Central memory CD8-positive, alpha-beta T cell (primary cell): ENCODE results near the gene SKOR1.
A peak's percentile ranks its signal among the peaks of the same experiment; 100 is the strongest.

ENCODE experiments used
- ATAC-seq: fragments of 150-1000 bp; cut with Tn5 transposase; replicated peaks from 2 replicates; pipeline ENCODE4 v1.10.0; 2022; ENCODE audit warnings: mild to moderate bottlenecking, moderate FRiP score, moderate number of reproducible peaks; ENCODE audit not compliant: poor library complexity, severe bottlenecking; ENCODE audit errors: extremely low read depth
- DNase-seq, 2 donors: peaks; one replicate each; pipeline ENCODE4 v3.0.0; 2021; ENCODE audit warnings: low spot score in 2 of 2
- H3K27ac Mint-ChIP-seq: one replicate; pipeline ENCODE4 v1.8.0; 2022; ENCODE audit warnings: low read depth, mild to moderate bottlenecking, moderate library complexity, mixed read lengths
- H3K27me3 Mint-ChIP-seq: one replicate; pipeline ENCODE4 v1.8.0; 2022; ENCODE audit warnings: mixed read lengths
- H3K36me3 Mint-ChIP-seq: one replicate; pipeline ENCODE4 v1.8.0; 2022; ENCODE audit warnings: mild to moderate bottlenecking, moderate library complexity, mixed read lengths; ENCODE audit not compliant: insufficient read depth
- H3K4me1 Mint-ChIP-seq: one replicate; pipeline ENCODE4 v1.8.0; 2022; ENCODE audit warnings: mixed read lengths
- H3K4me3 Mint-ChIP-seq: one replicate; pipeline ENCODE4 v1.8.0; 2022; ENCODE audit warnings: mild to moderate bottlenecking, moderate library complexity, mixed read lengths
- H3K9me3 Mint-ChIP-seq: one replicate; pipeline ENCODE4 v1.8.0; 2022; ENCODE audit warnings: mixed read lengths

Gene SKOR1, protein sequence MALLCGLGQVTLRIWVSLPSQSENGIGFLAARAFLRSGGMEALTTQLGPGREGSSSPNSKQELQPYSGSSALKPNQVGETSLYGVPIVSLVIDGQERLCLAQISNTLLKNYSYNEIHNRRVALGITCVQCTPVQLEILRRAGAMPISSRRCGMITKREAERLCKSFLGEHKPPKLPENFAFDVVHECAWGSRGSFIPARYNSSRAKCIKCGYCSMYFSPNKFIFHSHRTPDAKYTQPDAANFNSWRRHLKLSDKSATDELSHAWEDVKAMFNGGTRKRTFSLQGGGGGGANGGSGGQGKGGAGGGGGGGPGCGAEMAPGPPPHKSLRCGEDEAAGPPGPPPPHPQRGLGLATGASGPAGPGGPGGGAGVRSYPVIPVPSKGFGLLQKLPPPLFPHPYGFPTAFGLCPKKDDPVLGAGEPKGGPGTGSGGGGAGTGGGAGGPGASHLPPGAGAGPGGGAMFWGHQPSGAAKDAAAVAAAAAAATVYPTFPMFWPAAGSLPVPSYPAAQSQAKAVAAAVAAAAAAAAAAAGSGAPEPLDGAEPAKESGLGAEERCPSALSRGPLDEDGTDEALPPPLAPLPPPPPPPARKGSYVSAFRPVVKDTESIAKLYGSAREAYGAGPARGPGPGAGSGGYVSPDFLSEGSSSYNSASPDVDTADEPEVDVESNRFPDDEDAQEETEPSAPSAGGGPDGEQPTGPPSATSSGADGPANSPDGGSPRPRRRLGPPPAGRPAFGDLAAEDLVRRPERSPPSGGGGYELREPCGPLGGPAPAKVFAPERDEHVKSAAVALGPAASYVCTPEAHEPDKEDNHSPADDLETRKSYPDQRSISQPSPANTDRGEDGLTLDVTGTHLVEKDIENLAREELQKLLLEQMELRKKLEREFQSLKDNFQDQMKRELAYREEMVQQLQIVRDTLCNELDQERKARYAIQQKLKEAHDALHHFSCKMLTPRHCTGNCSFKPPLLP

DNA sequence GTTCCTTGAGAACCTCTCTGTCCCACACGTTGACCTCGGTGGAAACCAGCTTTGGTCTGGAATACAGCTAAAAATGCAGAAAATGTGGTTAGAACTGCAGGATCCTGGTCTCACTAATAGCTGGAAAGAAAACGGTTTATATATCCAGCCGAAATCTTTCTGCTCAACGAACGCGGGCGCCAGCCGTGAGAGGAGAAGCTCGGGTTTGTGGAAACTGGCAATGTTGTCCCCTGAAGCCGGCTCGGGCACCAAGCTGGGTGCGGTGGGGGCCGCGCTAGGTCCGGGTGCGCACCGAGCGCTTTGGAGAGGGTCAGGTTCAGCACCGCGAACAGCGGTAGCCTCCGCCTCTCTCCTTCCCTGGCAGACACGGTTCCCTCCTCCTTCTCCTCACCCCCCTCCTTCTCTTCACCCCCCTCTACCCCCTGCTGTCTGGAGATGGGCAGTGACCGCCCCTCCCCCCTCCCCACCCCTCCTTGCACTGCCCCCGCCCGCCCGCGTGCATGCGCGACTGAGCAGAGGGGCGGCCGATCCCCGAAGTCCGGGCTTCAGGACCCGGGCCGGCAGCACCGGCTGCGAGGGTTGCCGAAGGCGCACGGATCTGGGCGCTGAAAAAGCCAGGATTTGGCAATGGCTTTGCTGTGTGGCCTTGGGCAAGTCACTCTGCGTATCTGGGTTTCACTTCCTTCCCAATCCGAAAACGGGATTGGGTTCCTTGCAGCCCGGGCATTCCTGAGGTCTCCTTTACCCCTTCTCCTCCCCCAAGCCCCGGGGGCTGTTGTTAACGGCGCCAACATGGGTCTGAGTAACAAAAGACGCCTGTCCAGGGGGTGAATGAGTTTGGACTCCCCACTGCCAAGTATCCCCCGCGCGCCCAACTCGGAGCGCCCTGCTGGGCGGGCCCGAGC is at the start of gene SKOR1:
SKOR1 (plus strand) TSS at position 534 of the 905 bp plus-strand sequence; CDS start at position 628, 94 bp downstream.
- Mint-ChIP-seq H3K9me3 (no peaks in the 10 kb centered on the region), H3K4me1 (peaks cover 52% of the 10 kb centered on the region), H3K27me3 (peaks cover 85% of the 10 kb centered on the region), H3K27ac (no peak within 1 kb of the TSS), H3K4me3 (peak within 1 kb of the TSS; percentile 69), H3K36me3 (peaks cover 15% of the 10 kb centered on the region)
- ATAC-seq (no peak), DNase-seq (no peak)

DNA sequence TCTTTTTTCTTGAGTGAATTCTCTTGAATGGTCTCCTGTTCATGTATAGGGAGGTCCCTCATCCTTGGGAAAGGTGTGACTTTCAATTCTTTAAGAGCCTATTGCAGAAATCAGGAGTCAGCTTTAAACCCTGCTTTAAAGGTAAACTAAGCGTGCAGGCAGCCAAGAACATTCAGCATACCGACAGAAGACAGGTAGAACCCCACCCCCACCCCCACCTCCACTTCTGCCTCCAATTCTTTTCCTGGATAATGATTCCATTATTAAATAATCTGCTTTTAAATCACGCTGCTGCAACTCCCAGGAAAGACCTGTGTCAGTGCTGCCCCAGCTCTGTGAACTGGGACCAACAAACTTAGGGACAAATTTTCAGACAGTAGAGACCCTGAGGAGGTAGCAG is 49.3 kb upstream of the SKOR1 start:
- DNase-seq (no peak), ATAC-seq (no peak)
- Mint-ChIP-seq H3K27me3 (no peaks in the 10 kb centered on the region), H3K36me3 (peaks cover 2% of the 10 kb centered on the region), H3K4me1 (no peaks in the 10 kb centered on the region), H3K9me3 (no peaks in the 10 kb centered on the region), H3K27ac (no peak overlapping the region), H3K4me3 (no peak overlapping the region)

DNA sequence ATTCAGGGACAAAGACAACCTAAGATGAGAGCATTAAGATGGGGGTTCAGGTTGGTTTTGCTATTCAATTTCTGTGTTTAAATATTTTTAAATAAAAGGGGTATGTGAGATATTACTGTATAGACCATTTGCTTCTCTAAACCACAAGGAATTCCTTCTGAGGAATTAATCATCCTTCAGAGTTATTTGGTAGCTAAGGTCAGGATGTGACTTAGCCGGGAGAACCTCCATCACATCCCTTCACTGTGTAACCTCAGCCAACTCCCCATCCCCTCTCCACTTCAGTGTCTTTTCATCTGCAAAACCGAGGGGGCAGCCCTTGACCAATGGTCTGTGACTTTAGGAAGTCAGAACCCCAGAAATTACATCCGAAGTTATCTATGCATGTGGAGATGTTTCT is 48.7 kb upstream of the SKOR1 start:
- no peaks in the 10 kb centered on the region for H3K4me1 Mint-ChIP-seq
- H3K27me3 Mint-ChIP-seq: no peaks in the 10 kb centered on the region
- H3K4me3 Mint-ChIP-seq: no peak overlapping the region
- H3K36me3 Mint-ChIP-seq: peaks cover 2% of the 10 kb centered on the region
- H3K27ac Mint-ChIP-seq: no peak overlapping the region
- no peak for DNase-seq
- ATAC-seq: no peak
- H3K9me3 Mint-ChIP-seq: no peaks in the 10 kb centered on the region

DNA sequence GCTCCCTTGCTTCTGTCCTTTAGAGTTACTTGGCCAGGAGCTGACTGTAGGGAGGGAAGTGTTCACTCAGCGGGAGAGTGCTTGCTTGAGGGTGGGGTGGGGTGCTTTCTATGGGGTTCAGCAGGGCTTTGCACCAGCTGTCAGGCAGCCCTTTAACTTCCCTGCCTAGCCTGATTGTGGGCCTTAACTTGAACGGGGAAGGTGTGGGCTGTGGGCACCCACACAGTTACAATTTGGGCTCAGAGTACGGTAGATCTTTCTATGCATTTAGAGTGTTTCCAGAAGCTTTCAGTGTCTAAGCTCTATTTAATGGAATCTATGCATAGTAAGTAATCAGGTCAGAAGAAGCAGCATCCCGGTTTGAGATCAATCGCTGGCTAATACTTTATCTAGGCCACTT is 48.2 kb upstream of the SKOR1 start:
- H3K4me1 Mint-ChIP-seq: no peaks in the 10 kb centered on the region

DNA sequence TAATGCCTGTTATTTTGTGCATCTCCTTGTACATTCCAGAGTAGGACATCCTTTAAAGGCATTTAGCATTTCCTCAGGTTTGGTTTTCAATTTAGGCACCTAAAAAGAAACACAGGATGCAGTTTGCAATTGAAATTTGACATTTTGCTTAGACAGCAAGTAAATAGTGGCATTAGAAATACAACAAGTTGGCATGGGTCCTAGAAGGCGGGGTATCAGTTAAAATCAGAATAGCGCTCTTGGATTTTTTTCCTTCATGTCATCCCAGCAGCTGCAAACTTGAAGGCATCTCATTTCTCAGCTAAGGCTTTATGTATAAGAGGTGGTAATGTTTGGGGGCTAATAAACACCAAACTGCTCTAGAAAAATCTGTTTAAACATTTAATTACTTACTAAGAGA is 47.5 kb upstream of the SKOR1 start:
- no peaks in the 10 kb centered on the region for H3K9me3 Mint-ChIP-seq
- ATAC-seq (no peak), DNase-seq (no peak)
- H3K4me3 Mint-ChIP-seq: no peak overlapping the region
- H3K27me3 Mint-ChIP-seq: no peaks in the 10 kb centered on the region
- H3K4me1 Mint-ChIP-seq: peaks cover under 1% of the 10 kb centered on the region
- H3K27ac Mint-ChIP-seq: no peak overlapping the region
- H3K36me3 Mint-ChIP-seq: peaks cover 2% of the 10 kb centered on the region

More for the DNA sequence above, 48.2 kb upstream of the SKOR1 start:
- no peak overlapping the region for H3K4me3 Mint-ChIP-seq
- ATAC-seq (no peak), DNase-seq (no peak)
- no peak overlapping the region for H3K27ac Mint-ChIP-seq
- H3K27me3 Mint-ChIP-seq: no peaks in the 10 kb centered on the region
- peaks cover 2% of the 10 kb centered on the region for H3K36me3 Mint-ChIP-seq
- no peaks in the 10 kb centered on the region for H3K9me3 Mint-ChIP-seq

DNA sequence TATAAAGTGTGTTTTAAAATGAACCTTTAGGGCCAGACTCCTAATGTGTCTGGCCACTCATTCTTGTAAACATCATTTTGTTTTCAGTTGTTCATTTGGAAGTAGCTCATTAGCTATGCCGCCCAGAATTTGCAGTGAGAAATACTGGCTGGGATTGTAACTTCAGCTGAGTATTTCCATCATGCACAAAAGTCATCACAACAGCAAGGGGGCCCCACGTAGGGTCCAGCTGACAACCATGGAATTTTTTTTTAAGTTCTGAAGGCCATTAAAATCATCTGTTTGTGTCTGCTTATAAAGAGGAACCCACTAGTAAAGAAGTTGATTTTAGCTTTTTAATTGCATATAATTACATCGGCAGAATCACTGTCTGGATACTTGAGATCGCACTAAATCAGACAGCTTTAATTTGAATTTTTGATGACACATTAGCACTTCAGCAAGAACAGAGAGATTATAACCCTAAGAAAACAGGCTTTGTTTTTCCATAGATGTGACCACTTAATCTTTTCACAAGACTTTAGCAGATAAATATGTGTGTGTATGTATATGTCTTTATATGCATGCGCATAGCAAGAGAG is 46.3 kb upstream of the SKOR1 start:
- ATAC-seq: no peak
- no peaks in the 10 kb centered on the region for H3K9me3 Mint-ChIP-seq
- DNase-seq: no peak
- no peak overlapping the region for H3K27ac Mint-ChIP-seq
- no peaks in the 10 kb centered on the region for H3K27me3 Mint-ChIP-seq
- peaks cover 14% of the 10 kb centered on the region for H3K4me1 Mint-ChIP-seq
- H3K36me3 Mint-ChIP-seq: peaks cover 4% of the 10 kb centered on the region
- no peak overlapping the region for H3K4me3 Mint-ChIP-seq

DNA sequence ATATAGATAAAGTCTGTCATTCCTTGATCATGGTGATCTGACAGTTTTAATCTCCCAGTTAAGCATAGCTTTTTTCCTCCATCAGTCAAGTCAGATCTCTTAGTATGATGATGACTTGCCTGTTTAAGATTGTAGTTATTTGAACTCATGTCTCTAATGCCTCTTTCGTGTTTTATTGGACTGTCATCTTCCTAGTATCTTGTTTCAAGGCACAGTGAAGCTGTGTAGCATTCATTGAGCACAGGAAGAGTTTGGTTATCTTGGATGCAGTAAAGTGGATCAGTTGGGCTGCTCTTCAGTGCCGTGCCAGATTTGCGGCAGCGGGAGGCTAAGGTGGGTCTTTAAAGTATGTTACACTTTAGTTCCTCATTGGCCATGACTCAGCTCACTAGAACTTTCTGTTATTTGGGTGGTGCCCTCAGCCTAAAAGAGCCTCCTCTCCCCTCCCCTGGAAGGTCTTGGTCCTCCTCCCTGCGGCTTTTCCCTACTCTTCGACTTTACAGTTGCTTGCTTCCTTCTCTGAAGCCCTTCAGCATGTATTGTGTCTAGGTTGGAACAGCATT is 45.7 kb upstream of the SKOR1 start:
- ATAC-seq (no peak), DNase-seq (no peak)
- Mint-ChIP-seq H3K36me3 (peaks cover 4% of the 10 kb centered on the region), H3K27me3 (no peaks in the 10 kb centered on the region), H3K4me1 (peaks cover 19% of the 10 kb centered on the region), H3K27ac (no peak overlapping the region), H3K4me3 (no peak overlapping the region), H3K9me3 (no peaks in the 10 kb centered on the region)

DNA sequence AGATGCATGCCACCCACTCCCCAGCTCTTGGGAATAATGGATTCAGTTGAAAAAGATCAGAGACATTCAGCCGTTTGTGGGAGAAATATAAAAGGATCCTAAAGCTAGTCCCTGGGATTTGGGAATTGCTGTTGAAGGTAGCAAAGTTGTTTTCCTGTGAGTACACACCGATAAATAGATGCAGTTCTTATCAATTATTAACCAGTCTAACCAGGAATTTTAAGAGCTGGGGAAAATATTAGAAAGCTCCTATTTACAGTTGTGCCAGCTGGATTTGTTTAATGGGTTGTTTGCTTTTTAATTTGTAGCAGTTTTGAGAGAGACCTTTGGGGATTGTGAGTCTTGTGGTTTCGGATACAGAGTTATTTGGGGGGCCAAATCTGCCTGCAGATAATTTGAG is 44.2 kb upstream of the SKOR1 start:
- no peaks in the 10 kb centered on the region for H3K9me3 Mint-ChIP-seq
- no peak for DNase-seq
- H3K36me3 Mint-ChIP-seq: peaks cover 6% of the 10 kb centered on the region
- H3K4me3 Mint-ChIP-seq: no peak overlapping the region
- no peaks in the 10 kb centered on the region for H3K27me3 Mint-ChIP-seq
- peaks cover 31% of the 10 kb centered on the region for H3K4me1 Mint-ChIP-seq
- no peak overlapping the region for H3K27ac Mint-ChIP-seq
- no peak for ATAC-seq

DNA sequence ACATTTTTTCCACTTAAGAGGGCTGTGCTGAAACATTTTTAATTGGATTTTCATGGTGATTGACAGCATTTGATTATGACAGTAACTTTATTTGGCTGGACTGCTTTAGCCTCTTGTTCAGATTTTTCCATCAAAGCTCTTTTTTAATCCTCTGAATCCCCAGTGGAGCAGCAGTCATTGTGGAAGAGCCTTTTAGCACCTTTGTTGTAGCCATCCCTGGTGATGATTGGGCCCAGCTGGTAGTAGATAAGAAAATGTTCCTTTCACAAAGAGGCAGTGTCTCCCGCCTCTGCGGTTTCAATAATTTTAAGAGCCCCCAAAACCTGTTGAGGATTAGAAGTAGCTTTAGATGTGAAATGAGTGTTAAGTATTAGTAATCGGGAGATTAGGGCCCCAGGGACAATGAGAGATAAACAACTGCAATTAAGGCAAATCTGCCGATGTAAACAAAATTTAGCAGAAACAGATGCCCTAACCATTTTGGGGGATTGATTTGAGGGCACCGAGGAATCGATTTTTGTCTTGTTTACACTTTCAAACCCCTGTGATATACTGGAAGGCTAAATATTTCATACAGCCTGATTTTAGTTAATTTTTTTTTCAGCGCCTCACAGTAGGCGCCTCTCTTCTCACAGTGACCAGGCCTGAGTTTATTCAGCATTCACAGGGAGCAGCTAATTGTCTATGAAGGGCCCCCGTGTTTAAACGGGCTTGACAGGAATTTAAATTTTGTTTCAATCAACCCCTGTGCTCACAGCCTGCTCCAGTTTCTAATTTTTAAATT is 43.2 kb upstream of the SKOR1 start:
- H3K4me1 Mint-ChIP-seq: peaks cover 37% of the 10 kb centered on the region
- DNase-seq: no peak
- H3K4me3 Mint-ChIP-seq: no peak overlapping the region
- ATAC-seq: no peak
- no peaks in the 10 kb centered on the region for H3K27me3 Mint-ChIP-seq
- H3K9me3 Mint-ChIP-seq: no peaks in the 10 kb centered on the region
- H3K27ac Mint-ChIP-seq: no peak overlapping the region
- H3K36me3 Mint-ChIP-seq: peaks cover 6% of the 10 kb centered on the region

DNA sequence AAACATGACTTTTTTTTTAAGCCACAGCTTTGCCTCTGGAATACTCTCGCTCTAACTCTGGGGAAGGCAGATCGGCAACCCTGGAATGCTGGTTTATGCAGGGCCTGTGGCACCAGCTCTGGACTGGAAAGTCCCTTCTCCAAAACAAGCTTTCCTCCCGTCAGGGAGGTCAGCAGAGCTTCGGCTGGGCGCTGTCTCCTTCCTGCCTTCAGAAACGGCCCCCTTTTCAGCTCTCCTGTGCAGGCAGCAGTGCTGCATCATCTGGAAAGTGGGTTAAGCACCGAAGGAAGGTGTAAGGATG is 42.7 kb upstream of the SKOR1 start:
- Mint-ChIP-seq H3K4me3 (no peak overlapping the region), H3K4me1 (peaks cover 38% of the 10 kb centered on the region), H3K27ac (no peak overlapping the region), H3K36me3 (peaks cover 6% of the 10 kb centered on the region), H3K9me3 (no peaks in the 10 kb centered on the region), H3K27me3 (no peaks in the 10 kb centered on the region)
- DNase-seq (no peak), ATAC-seq (no peak)

DNA sequence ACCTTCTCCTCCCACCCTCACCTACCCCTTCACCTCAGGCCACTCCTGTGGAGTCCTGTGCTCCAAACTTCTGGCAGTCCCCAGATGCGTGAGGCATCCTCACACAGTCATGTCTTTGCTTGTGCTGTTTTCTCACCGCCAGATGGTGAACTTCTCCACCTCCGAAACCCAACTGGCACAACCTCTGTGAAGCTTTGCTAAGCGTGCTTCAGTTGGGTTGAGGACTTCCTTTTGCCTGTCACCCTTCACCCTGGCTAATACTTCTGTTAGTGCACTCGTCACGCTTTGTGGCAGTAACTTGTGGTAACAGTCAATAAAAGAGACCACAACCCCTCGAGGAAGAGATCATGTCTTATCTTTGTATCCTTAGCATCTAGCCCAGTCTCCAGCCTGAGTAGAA is 42.0 kb upstream of the SKOR1 start:
- Mint-ChIP-seq H3K4me1 (peaks cover 38% of the 10 kb centered on the region), H3K36me3 (peaks cover 6% of the 10 kb centered on the region), H3K4me3 (peak overlapping the region; percentile 36)

More for the DNA sequence above, 42.0 kb upstream of the SKOR1 start:
- no peaks in the 10 kb centered on the region for H3K9me3 Mint-ChIP-seq
- peak overlapping the region; percentile 70 for H3K27ac Mint-ChIP-seq
- no peaks in the 10 kb centered on the region for H3K27me3 Mint-ChIP-seq
- ATAC-seq (peak; percentile 91), DNase-seq (peak in 1 of 2 donors; percentile 67)
